ENCODE measurements around the gene GRK6.

The GRK6 gene

GRCh38 chr5:177427211-177427822, 841 bp downstream of the GRK6 start:
- DNase-seq: no peak

DNA sequence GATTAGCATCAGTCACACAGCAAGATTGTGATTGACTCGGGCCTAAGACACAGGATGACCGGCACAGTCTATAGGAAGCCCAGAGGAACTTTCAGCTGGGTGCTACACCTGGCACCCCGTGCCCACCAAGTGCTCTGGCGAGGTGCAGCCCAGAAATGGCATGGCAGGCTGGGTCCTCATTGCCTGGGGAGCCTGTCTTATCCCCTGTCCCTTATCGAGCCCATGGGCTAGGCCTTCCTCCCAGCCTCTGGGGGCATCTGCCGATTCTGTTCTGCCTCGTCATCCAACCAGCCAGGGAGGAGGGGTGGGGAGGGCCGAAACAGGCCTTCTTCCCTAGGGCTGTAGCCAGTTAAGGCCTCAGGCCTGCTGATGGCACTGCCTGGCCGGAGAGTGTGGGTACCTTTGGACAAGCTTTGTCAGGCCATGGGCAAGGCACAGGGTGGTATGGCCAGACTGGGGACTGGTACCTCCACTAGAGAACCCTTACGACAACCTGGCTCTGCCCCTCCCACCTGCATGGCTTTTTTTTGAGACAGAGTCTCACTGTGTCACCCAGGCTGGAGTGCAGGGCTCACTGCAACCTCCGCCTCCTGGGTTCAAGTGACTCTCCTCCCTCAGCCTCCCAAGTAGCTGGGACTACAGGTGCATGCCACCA, 1.6 kb downstream of the GRK6 start:
- no peak for DNase-seq

- no peak for DNase-seq
These were observed 2.2 kb downstream of the GRK6 start for GRCh38 chr5:177428574-177429217.

GRCh38 chr5:177429248-177430040, 3.0 kb downstream of the GRK6 start:
- no peak for DNase-seq

- no peak for DNase-seq
These were observed 3.9 kb downstream of the GRK6 start for GRCh38 chr5:177430140-177430951.

DNA sequence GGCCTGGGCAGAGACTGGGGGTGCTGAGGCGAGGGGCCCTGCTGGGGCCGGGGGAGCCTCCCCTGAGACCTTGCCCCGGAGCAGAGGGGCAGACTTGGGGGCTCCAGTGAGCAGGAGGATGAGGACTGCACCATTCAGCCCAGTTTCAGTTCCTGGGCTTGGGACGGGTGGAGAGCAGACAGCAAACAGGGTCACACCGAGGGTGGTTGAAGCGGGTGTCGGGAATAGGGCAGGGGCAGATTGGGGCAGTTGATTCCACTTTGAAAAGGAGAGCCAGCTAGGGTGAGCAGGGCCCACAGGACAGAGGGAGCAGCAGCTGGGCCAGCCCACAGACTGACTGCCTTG, 4.5 kb downstream of the GRK6 start:
- no peak for DNase-seq

DNA sequence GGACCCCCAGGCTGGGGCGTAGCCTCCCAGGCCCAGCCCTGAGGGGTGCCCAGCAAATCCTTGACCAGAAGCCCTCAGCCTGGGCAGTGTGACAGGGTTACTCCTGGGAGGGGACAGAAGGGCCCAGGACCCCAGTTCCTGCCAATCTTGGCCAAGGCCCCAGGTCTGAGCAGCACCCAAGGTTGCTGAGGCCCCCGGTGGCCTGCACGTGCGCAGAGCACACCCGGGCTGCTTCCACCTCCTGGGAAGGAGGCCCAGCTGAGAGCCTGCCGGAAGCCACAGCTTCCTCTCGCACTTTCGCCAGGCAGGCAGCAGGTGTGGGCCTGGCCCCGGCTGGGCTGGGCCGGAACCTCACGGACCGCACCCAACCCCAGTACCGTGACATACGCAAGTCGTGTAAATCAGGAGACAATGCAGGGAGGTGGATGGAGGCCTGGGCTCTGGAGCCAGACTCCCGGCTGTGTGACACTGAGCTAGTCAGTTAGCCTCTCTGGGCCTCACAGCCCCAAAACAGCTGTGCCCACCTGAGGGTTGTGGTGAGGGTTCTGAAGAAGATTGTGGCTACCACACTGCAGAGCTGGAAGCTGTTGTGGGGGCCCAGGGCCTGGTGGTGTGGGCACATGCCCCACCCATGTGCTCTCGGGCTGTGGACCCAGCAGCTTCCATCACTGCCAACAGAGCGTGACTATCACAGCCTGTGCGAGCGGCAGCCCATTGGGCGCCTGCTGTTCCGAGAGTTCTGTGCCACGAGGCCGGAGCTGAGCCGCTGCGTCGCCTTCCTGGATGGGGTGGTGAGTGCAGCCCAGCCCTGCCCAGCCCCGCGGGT, 5.1 kb downstream of the GRK6 start:
- no peak for DNase-seq

DNA sequence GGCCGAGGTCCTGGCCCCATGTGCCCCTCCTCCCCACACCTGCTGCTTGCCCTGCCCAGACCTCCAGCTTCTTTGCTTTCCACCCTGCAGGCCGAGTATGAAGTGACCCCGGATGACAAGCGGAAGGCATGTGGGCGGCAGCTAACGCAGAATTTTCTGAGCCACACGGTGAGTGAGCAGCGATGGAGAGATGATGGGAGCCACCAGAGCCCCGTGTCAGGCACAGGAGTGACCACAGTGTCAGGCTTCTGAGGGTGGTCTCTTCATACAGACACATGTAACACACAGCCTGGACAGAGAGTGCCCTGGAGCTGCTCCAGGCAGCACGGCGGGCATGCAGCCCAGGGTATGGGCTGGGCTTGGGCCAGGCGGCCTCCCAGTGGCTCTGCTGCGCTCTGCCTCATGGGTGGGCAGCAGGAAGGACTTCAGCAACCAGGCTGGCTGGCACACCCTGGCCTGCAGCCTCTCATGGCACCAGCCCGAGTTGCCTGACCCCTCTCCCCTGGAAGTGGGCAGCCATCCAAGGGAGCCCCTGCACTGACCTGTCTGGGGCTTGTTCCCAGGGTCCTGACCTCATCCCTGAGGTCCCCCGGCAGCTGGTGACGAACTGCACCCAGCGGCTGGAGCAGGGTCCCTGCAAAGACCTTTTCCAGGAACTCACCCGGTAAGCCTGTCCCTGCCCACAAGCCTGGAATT, 5.8 kb downstream of the GRK6 start:
- no peak for DNase-seq

GRCh38 chr5:177432839-177433657, 6.6 kb downstream of the GRK6 start:
- DNase-seq: no peak

GRCh38 chr5:177433658-177434217, 7.3 kb downstream of the GRK6 start:
- DNase-seq: no peak

GRCh38 chr5:177434437-177434836, 8.0 kb downstream of the GRK6 start:
- no peak for DNase-seq

DNA sequence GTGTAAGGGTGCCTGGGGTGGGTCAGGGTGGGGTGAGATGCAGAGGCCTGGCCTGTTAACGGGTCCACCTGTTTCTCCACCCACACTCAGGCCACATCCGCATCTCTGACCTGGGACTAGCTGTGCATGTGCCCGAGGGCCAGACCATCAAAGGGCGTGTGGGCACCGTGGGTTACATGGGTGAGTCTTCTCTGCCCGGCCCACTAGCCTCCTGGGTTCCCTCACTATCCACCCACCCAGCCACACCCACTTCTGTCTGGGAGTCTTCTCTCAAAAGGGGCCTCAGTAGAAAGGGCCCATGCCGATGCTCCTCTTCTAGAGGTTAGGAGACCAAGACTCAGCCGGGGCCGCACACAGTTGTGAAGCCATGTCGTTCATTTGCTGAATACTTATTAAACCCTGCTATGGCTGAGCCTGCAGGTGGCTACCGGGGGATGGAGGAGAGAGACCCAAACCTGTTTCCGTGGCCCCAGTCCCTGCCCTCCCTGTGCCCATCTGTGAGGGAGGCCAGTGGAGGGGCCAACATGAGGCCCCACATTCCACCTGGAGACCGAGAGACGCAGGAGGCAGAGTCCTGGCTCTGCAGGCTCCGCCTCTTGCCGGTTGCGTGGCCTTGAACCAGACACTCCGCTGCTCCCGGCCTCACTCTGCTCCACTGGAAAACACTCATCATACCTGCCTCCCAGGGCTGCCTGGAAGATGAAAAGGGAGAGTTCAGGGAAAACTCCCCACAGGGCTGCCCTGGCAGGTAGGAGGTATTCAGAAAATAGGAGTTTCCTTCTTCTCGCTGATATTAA, 8.7 kb downstream of the GRK6 start:
- DNase-seq: no peak

DNA sequence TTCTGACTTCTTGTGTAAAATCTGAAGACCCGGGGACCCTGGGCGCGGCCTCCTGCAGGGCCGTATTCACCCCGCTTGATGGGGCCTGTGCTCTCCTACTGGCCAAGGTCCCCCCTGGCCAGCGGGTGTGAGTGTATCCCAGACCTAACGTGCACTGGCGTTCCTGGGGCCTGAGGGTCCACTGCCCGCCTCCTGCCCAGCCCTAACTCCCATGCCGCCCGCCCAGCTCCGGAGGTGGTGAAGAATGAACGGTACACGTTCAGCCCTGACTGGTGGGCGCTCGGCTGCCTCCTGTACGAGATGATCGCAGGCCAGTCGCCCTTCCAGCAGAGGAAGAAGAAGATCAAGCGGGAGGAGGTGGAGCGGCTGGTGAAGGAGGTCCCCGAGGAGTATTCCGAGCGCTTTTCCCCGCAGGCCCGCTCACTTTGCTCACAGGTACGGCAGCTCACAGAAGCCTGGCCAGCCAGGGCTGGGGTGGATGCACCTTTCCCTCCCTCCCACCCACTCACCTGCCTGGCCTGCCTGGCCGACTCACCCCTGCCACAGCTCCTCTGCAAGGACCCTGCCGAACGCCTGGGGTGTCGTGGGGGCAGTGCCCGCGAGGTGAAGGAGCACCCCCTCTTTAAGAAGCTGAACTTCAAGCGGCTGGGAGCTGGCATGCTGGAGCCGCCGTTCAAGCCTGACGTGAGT, 9.5 kb downstream of the GRK6 start:
- no peak for DNase-seq

DNA sequence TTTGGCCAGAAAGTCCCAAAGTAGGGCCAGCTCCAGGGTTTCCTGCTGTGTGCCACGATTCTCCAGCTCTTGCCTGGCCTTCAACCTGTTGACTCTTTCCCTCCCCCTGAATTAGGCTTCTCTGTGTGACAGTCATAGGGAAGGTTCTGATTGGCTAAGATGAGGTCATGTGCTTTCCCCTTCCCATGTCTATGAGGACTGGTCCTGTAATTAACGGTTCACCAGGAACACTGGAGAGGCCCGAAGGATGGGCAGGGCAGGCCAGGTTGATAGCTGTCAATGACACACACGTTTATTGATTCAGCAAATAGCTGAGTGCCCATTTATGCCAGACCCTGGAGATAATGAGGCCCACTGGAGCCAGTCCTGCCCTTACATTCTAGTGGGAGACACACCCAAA, 11.1 kb downstream of the GRK6 start:
- DNase-seq: no peak

DNA sequence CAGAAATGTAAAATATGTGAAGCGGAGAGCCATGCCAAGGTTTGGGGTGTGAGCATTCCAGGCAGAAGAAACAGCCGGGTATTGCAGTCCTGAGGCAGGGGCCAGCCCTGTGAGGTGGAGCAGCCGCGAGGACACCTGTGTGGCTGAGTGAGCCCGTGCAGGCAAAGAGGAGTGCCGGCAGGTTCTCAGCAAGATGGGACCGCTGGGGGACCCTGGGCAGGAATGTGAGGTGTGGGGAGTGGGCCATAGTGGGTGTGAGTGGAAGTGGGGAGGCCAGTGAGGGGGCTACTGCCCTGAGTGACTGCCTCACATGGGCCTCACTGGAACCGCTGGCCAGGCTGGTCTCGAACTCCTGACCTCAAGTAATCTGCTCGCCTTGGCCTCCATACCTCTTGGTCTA, 12.0 kb downstream of the GRK6 start:
- DNase-seq: no peak

DNA sequence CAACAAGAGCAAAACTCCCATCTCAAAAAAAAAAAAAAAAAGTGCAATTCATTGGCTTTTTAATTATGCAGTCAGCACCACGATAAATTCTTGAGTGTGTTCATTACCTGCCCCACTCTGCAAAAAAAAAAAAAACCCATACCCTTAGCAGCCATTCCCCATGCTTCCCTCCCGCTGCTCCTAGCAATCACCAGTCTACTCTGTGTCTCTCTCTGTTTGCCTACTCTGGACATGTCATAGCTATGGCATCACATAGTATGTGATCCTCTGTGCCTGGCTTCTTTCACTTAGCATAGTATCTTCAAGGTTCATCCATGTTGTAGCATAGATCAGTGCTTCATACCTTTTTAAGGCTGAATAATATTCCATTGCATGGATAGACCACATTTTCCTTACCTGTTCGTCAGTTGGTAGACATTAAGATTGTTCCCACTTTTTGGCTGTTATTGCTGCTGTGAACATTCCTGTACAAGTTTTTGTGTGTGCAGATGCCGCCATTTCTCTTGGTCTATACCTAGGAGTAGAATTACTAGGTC, 13.1 kb downstream of the GRK6 start:
- DNase-seq: no peak

DNA sequence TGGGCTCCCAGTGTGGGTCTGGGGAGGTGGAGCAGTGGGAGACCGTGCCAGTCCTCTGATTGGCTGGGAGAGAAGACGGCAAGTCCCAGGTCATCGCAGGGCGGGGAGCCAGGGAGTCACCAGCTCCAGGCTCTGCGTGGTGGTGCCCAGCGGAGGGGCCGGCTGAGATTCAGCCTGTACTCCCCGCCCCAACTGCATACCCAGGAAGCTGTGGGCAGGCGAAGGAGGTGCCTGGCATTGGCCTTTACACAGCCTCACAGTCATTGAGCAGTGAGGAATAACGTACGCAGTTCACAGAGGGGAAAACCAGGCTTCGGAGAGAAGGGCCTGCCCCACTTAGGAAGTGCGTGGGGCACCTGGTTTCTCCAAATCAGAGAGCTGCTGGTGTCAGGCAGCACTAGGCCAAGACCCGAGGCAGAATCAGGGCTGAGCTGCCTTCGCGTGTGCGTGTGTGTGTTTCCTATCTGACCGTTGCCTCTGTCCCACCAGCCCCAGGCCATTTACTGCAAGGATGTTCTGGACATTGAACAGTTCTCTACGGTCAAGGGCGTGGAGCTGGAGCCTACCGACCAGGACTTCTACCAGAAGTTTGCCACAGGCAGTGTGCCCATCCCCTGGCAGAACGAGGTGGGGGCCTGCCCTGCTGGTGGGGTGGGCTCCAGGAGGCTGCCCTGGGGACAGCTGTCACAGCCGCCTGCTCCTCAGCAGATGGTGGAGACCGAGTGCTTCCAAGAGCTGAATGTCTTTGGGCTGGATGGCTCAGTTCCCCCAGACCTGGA, 13.9 kb downstream of the GRK6 start:
- DNase-seq: no peak
